ENCODE measurements around the gene SUSD3. TPM values are rescaled to one million over a fixed set of nuclear protein-coding genes. Genes with fewer than 3 reads are reported as not detected.
A peak's percentile ranks its signal among the peaks of the same experiment; 100 is the strongest.

SUSD3 gene
- total RNA-seq, 2 experiments from 2014 or later: 62.7 to 68.3 TPM

DNA sequence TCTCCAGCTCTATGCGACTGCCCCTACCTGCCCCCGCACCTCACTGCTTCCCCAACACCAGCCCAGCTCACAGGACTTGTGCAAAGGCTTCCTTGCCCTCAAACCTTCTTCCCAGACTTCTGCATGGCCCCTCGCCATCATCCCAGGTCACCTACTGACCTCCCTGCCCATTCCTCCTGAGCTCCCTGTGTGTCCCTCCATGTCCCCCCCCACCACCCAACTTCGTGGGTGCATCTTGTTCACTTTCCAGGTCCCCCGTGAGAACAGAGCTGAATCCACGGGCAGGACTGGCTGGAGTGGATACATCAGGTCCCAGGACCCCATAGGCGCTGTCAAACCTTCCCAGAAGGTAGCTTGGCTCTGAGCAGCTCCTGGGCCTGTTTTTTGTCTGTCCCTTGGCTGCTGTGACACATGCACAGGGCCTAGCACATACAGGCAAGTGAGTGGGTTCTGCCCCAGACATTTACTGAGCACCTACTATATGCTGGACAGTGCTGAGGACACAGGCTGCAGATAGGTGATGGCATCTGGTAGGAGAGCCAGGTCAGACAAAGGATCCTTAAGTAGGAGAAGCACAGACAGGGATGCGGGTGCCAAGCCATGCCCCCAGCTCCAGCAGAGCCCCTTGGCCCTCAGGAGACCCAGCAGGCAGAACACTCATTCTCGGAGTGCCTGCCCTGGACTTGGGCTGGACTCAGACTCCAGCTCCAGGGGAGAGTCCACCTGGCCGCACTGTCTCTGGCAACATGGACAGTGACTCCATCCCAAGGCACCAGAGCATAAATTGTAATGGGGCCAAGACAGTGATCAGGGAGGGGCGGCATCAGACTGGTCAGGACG lies 60.6 kb downstream of the SUSD3 start:
- Mint-ChIP-seq H3K4me1 (ENCODE audit: low read depth) (peaks cover 25% of the 10 kb centered on the region), H3K9me3 (no peaks in the 10 kb centered on the region), H3K36me3 (ENCODE audit: low read depth) (peaks cover 16% of the 10 kb centered on the region), H3K27me3 (ENCODE audit: low read depth) (no peaks in the 10 kb centered on the region), H3K4me3 (no peak overlapping the region), H3K27ac (peak overlapping the region; percentile 68)
- DNase-seq: no peak
- intact Hi-C loops (cut with micrococcal nuclease): no loop called here
- CTCF ChIA-PET: interaction anchor here (0.9 to 2.4 kb wide), 12 partner anchors 10 to 186 kb away, joined by 3 to 17 read pairs (median 4); partner anchors contain the start of gene NINJ1

- H3K4me3 Mint-ChIP-seq: no peak overlapping the region
- intact Hi-C loops (cut with micrococcal nuclease): no loop called here
- no peaks in the 10 kb centered on the region for H3K27me3 Mint-ChIP-seq (ENCODE audit: low read depth)
- H3K36me3 Mint-ChIP-seq (ENCODE audit: low read depth): peaks cover 21% of the 10 kb centered on the region
- H3K27ac Mint-ChIP-seq: peak overlapping the region; percentile 68
- CTCF ChIA-PET: interaction anchor here (0.6 to 2.4 kb wide), 12 partner anchors 10 to 278 kb away, joined by 3 to 13 read pairs (median 4); partner anchors contain the start of gene NINJ1
- H3K9me3 Mint-ChIP-seq: no peaks in the 10 kb centered on the region
- H3K4me1 Mint-ChIP-seq (ENCODE audit: low read depth): peaks cover 22% of the 10 kb centered on the region
- DNase-seq: no peak
Observed at GRCh38 chr9:93119703-93119952, 61.1 kb downstream of the SUSD3 start.

DNA sequence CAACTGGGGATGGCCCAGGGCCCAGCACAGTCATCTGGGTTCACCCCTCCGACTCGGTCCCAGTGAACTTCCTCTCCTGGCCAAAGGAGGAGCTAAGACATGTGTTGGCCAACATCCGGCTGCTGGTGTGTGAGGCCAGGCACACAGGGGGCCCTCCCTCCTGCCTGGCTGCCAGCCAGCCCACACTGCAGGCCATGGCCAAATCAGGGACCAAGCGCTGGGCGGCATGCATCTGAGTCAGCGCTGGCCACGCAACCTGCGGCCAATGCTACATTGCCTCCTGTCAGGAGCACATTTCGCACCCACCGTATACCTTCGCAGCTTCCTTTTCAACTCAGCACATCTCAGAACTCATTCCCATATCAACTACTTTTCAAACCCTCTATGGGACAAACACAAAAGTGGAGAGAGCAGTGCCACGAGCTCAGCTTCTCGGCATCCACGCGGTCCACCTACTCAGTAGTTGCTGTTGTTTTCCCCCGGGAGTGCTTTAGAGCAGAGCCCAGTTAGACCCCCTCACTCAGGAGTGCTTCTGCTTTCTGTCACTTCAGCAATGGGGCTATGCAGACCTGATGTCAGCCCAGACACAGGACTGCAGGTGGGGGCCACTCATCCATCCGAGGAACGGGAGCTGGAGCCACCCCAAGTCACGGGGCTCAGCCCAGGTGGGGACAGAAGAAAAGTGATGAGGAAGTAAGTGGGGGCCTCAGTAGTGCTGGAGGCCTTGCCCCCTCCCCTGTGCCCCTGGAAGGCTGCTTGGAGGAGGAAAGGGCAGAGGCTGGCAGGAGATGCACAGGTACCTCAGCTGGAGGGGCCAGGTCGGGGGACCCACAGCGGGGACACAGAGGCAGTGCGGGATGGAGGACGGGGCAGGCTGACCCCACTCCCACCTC lies 61.7 kb downstream of the SUSD3 start:
- peaks cover 24% of the 10 kb centered on the region for H3K36me3 Mint-ChIP-seq (ENCODE audit: low read depth)
- H3K27me3 Mint-ChIP-seq (ENCODE audit: low read depth): no peaks in the 10 kb centered on the region
- H3K4me3 Mint-ChIP-seq: no peak overlapping the region
- CTCF ChIA-PET: interaction anchor here (0.6 to 2.4 kb wide), 11 partner anchors 9 to 277 kb away, joined by 3 to 13 read pairs (median 4); partner anchors contain the start of gene NINJ1
- no peaks in the 10 kb centered on the region for H3K9me3 Mint-ChIP-seq
- peak overlapping the region; percentile 68 for H3K27ac Mint-ChIP-seq
- H3K4me1 Mint-ChIP-seq (ENCODE audit: low read depth): peaks cover 17% of the 10 kb centered on the region
- intact Hi-C loops (cut with micrococcal nuclease): no loop called here
- DNase-seq: peak; percentile 72

- H3K4me3 Mint-ChIP-seq: no peak overlapping the region
- no peaks in the 10 kb centered on the region for H3K27me3 Mint-ChIP-seq (ENCODE audit: low read depth)
- intact Hi-C loops (cut with micrococcal nuclease): no loop called here
- peaks cover 29% of the 10 kb centered on the region for H3K36me3 Mint-ChIP-seq (ENCODE audit: low read depth)
- H3K4me1 Mint-ChIP-seq (ENCODE audit: low read depth): peaks cover 20% of the 10 kb centered on the region
- DNase-seq: no peak
- H3K27ac Mint-ChIP-seq: peak overlapping the region; percentile 41
- CTCF ChIA-PET: interaction anchor here (0.9 to 1.7 kb wide), 3 partner anchors 10 to 13 kb away, joined by 4 to 13 read pairs (median 10); no protein-coding TSS in a partner anchor
- H3K9me3 Mint-ChIP-seq: no peaks in the 10 kb centered on the region
Observed at GRCh38 chr9:93120846-93121315, 62.4 kb downstream of the SUSD3 start.

DNA sequence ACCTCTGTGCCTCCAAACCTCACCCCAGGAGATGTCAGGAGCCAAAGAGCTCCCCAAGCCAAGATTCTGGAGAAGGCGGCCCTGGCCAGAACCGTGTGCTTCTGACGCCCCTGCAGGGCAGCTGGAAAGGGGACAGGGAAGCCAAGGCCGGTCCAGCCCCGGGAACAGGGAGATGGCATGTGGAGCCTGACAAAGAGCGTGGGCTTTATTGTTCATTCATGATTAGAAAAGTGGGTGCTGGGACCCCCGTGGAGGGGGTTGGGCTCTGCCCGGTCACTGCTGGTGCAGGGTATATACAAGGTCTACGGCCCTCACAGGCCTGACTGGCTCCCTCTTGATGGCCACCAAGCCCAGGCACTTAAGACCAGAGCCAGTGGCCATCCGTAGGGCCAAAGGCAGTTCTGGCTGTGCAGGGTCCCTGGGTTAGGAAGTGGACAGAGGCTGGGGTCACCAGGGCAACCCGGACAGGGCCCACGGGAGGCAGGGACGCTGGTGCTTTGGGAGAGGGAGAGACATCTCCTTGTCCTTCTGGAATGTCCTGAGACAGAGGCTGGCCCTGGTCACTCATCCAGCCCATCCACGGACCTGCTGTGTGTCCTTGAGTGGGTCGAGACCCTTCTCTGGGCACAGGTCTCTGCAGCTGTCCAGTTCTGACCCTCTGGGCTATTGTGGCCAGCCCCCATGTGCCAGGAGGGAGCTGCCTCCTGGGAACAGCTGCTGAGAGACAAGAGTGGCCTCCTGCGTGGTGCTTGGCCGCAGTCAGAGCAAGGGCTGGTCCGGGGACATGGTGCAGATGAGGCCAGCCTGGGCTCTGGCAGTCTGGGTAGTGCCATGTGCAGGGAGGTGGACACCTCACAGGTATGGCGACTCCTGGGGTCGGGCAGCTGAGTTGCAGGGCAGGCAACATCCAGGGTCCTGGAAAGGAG lies 63.1 kb downstream of the SUSD3 start:
- intact Hi-C loops (cut with micrococcal nuclease): no loop called here
- Mint-ChIP-seq H3K9me3 (no peaks in the 10 kb centered on the region), H3K4me3 (no peak overlapping the region), H3K27ac (peak overlapping the region; percentile 41), H3K27me3 (ENCODE audit: low read depth) (no peaks in the 10 kb centered on the region), H3K36me3 (ENCODE audit: low read depth) (peaks cover 34% of the 10 kb centered on the region), H3K4me1 (ENCODE audit: low read depth) (peaks cover 27% of the 10 kb centered on the region)
- DNase-seq: no peak
- CTCF ChIA-PET: interaction anchor here (1.7 kb wide), 1 partner anchor 14 kb away, joined by 10 read pairs; no protein-coding TSS in a partner anchor

DNA sequence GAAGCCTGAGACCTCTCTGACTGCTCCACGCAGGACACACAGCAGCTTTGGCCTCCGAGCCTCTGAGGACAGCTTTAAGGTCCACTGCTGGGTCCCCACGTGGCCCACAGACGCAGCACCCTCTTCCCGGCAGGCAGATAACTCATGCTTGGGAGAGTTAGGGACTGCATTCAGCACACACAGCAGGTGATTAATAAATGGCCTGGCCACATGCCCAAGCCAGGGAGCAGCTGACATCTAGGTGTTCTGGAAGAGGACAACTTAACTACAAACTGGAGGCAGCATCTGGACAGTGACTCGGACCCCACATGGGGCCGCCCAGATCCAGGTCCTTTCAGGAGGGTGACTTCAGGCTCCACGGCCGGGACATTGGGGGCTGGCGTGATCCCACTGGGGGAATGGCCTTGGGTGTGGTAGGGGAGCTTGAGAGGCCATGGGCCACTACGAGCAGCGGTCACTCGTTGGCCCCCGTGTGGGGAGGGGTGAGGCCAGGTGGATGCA lies 64.3 kb downstream of the SUSD3 start:
- DNase-seq: no peak
- Mint-ChIP-seq H3K36me3 (ENCODE audit: low read depth) (peaks cover 34% of the 10 kb centered on the region), H3K4me3 (no peak overlapping the region), H3K27me3 (ENCODE audit: low read depth) (no peaks in the 10 kb centered on the region), H3K27ac (no peak overlapping the region), H3K9me3 (no peaks in the 10 kb centered on the region), H3K4me1 (ENCODE audit: low read depth) (peaks cover 39% of the 10 kb centered on the region)
- intact Hi-C loops (cut with micrococcal nuclease): no loop called here
- CTCF ChIA-PET: interaction anchor here (1.2 kb wide), 1 partner anchor 14 kb away, joined by 3 read pairs; no protein-coding TSS in a partner anchor

- no peak overlapping the region for H3K27ac Mint-ChIP-seq
- no peak overlapping the region for H3K4me3 Mint-ChIP-seq
- DNase-seq: no peak
- peaks cover 49% of the 10 kb centered on the region for H3K4me1 Mint-ChIP-seq (ENCODE audit: low read depth)
- H3K27me3 Mint-ChIP-seq (ENCODE audit: low read depth): no peaks in the 10 kb centered on the region
- CTCF ChIA-PET: no interaction called here
- no peaks in the 10 kb centered on the region for H3K9me3 Mint-ChIP-seq
- H3K36me3 Mint-ChIP-seq (ENCODE audit: low read depth): peaks cover 34% of the 10 kb centered on the region
- intact Hi-C loops (cut with micrococcal nuclease): no loop called here
Observed at GRCh38 chr9:93123561-93124283, 65.2 kb downstream of the SUSD3 start.

DNA sequence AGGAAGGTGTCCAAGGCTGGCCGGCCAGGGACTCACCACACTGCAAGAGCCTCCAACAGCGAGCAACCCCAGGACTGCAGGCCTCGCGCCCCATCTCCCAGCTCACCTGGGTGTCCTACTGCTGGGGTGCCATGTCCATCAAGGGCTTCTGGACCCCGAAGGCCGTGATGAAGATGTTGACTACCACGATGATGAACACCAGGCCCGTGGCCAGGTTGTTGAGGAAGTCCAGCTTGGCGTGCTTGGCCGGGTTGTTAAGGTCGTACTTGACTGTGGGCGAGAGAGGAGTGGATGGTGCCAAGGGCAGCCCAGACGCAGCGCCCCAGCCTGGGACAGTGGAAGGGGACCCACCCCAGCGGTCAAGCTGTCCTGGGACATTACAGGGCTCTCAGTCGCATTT lies 66.3 kb downstream of the SUSD3 start:
- peaks cover 51% of the 10 kb centered on the region for H3K4me1 Mint-ChIP-seq (ENCODE audit: low read depth)
- no peak for DNase-seq
- H3K27me3 Mint-ChIP-seq (ENCODE audit: low read depth): no peaks in the 10 kb centered on the region
- H3K36me3 Mint-ChIP-seq (ENCODE audit: low read depth): peaks cover 36% of the 10 kb centered on the region
- no peaks in the 10 kb centered on the region for H3K9me3 Mint-ChIP-seq
- CTCF ChIA-PET: interaction anchor here (1.3 kb wide), 1 partner anchor 16 kb away, joined by 6 read pairs; no protein-coding TSS in a partner anchor
- H3K27ac Mint-ChIP-seq: no peak overlapping the region
- intact Hi-C loops (cut with micrococcal nuclease): no loop called here
- no peak overlapping the region for H3K4me3 Mint-ChIP-seq

- no peak for DNase-seq
- H3K27ac Mint-ChIP-seq: peak overlapping the region; percentile 68
Observed at GRCh38 chr9:93125331-93125894, 66.9 kb downstream of the SUSD3 start.

GRCh38 chr9:93126151-93126781 lies 67.8 kb downstream of the SUSD3 start:
- Mint-ChIP-seq H3K27me3 (ENCODE audit: low read depth) (no peaks in the 10 kb centered on the region), H3K4me1 (ENCODE audit: low read depth) (peaks cover 55% of the 10 kb centered on the region), H3K9me3 (no peaks in the 10 kb centered on the region), H3K4me3 (no peak overlapping the region), H3K27ac (peak overlapping the region; percentile 85), H3K36me3 (ENCODE audit: low read depth) (peaks cover 33% of the 10 kb centered on the region)
- CTCF ChIA-PET: interaction anchor here (1.3 to 1.5 kb wide), 2 partner anchors 17 kb away, joined by 6 read pairs; no protein-coding TSS in a partner anchor
- intact Hi-C loops (cut with micrococcal nuclease): no loop called here
- DNase-seq: no peak

More at GRCh38 chr9:93125331-93125894, 66.9 kb downstream of the SUSD3 start:
- peaks cover 35% of the 10 kb centered on the region for H3K36me3 Mint-ChIP-seq (ENCODE audit: low read depth)
- no peaks in the 10 kb centered on the region for H3K9me3 Mint-ChIP-seq
- H3K4me3 Mint-ChIP-seq: no peak overlapping the region
- H3K4me1 Mint-ChIP-seq (ENCODE audit: low read depth): peaks cover 49% of the 10 kb centered on the region
- CTCF ChIA-PET: interaction anchor here (1.3 kb wide), 1 partner anchor 16 kb away, joined by 6 read pairs; no protein-coding TSS in a partner anchor
- no peaks in the 10 kb centered on the region for H3K27me3 Mint-ChIP-seq (ENCODE audit: low read depth)
- intact Hi-C loops (cut with micrococcal nuclease): no loop called here
